Endodermal cell (in vitro differentiated cells): ENCODE data around the gene MDFIC2. TPM values are rescaled to one million over a fixed set of nuclear protein-coding genes. Genes with fewer than 3 reads are reported as not detected.
"Not testable (repeated sequence)": the region's sequence is repeated elsewhere in the genome, so short reads cannot be mapped to it uniquely, and the experiment has no call there.

Experiments
- DNase-seq: peaks from one replicate; pipeline ENCODE4 v3.0.0-alpha.2; 2017
- H3K27ac ChIP-seq: 2 replicates; pipeline ENCODE4 v1.5.1; 2013; ENCODE audit warnings: mild to moderate bottlenecking, low read depth, low read length, moderate library complexity
- H3K27me3 ChIP-seq: 2 replicates; pipeline ENCODE4 v1.6.1; 2013; ENCODE audit warnings: mild to moderate bottlenecking, low read length, moderate library complexity; ENCODE audit not compliant: insufficient read depth, control insufficient read depth, poor library complexity, severe bottlenecking
- H3K36me3 ChIP-seq: 2 replicates; pipeline ENCODE4 v1.7.0; 2013; ENCODE audit warnings: mild to moderate bottlenecking, low read length, moderate library complexity; ENCODE audit not compliant: control insufficient read depth, insufficient read depth
- H3K4me1 ChIP-seq: one replicate; pipeline ENCODE4 v1.7.0; 2013; ENCODE audit warnings: low read length; ENCODE audit not compliant: control insufficient read depth, insufficient read depth
- H3K4me3 ChIP-seq: 2 replicates; pipeline ENCODE4 v1.5.1; 2013; ENCODE audit warnings: mild to moderate bottlenecking, low read length, moderate library complexity
- H3K9ac ChIP-seq: 2 replicates; pipeline ENCODE4 v1.6.1; 2013; ENCODE audit warnings: mild to moderate bottlenecking, low read length, moderate library complexity; ENCODE audit not compliant: poor library complexity, severe bottlenecking; ENCODE audit errors: extremely low read depth
- H3K9me3 ChIP-seq: 2 replicates; pipeline ENCODE4 v1.6.1; 2013; ENCODE audit warnings: mild to moderate bottlenecking, low read length, moderate library complexity; ENCODE audit not compliant: control insufficient read depth
- H3K27ac Mint-ChIP-seq: 2 replicates; pipeline ENCODE4 v1.8.0; 2020; ENCODE audit warnings: mixed read lengths
- H3K27me3 Mint-ChIP-seq: 2 replicates; pipeline ENCODE4 v1.8.0; 2021; ENCODE audit warnings: mild to moderate bottlenecking, mixed read lengths; ENCODE audit not compliant: insufficient read depth
- H3K36me3 Mint-ChIP-seq: 2 replicates; pipeline ENCODE4 v1.8.0; 2020; ENCODE audit warnings: low read depth, mixed read lengths
- H3K4me1 Mint-ChIP-seq: 2 replicates; pipeline ENCODE4 v1.8.0; 2020; ENCODE audit warnings: mixed read lengths
- H3K4me3 Mint-ChIP-seq: 2 replicates; pipeline ENCODE4 v1.8.0; 2020; ENCODE audit warnings: mild to moderate bottlenecking, moderate library complexity, mixed read lengths
- H3K9me3 Mint-ChIP-seq: 2 replicates; pipeline ENCODE4 v1.8.0; 2020; ENCODE audit warnings: mild to moderate bottlenecking, mixed read lengths
- WGBS, 2 experiments: methylation state at CpG; one replicate each; pipeline versions ENCODE4 v1.1.5 to v1.1.7; 2013; ENCODE audit warnings: missing lambda C conversion rate in 2 of 2, mixed read lengths in 1 of 2; ENCODE audit not compliant: insufficient coverage in 1 of 2, insufficient read length in 1 of 2; 5-methylcytosine and 5-hydroxymethylcytosine counted together
- total RNA-seq, 2 donors: library from RNA; stranded (reverse); fragmentation: NEBNext Ultra II Directional in 1 of 2; extraction: Animal tissue kit (Norgen Biotek cat#: 25700) in 1 of 2; gene quantifications; 2 replicates in 1 of 2; 3 replicates in 1 of 2; pipeline ENCODE4 v1.2.1, GENCODE V29; 2021
- TF ChIP-seq, protein P1 (sequence below): fragments of 200-600 bp; sonication (generic); conservative IDR thresholded peaks from 2 replicates; pipeline ENCODE4 v1.5.0; 2021; ENCODE audit warnings: antibody characterized with exemption, mild to moderate bottlenecking

The MDFIC2 gene
- total RNA-seq, 2 donors from 2014 or later, result not detected

GRCh38 chr3:70225146-70225545 is 87.3 kb downstream of the MDFIC2 start:
- no peak overlapping the region for H3K4me3 ChIP-seq
- H3K9me3 ChIP-seq, result no peaks in the 10 kb centered on the region
- TF ChIP-seq, protein P1, sequence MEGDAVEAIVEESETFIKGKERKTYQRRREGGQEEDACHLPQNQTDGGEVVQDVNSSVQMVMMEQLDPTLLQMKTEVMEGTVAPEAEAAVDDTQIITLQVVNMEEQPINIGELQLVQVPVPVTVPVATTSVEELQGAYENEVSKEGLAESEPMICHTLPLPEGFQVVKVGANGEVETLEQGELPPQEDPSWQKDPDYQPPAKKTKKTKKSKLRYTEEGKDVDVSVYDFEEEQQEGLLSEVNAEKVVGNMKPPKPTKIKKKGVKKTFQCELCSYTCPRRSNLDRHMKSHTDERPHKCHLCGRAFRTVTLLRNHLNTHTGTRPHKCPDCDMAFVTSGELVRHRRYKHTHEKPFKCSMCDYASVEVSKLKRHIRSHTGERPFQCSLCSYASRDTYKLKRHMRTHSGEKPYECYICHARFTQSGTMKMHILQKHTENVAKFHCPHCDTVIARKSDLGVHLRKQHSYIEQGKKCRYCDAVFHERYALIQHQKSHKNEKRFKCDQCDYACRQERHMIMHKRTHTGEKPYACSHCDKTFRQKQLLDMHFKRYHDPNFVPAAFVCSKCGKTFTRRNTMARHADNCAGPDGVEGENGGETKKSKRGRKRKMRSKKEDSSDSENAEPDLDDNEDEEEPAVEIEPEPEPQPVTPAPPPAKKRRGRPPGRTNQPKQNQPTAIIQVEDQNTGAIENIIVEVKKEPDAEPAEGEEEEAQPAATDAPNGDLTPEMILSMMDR, result no peak
- Mint-ChIP-seq H3K4me3 (no peak overlapping the region), H3K36me3 (no peaks in the 10 kb centered on the region), H3K9me3 (no peaks in the 10 kb centered on the region), H3K4me1 (no peaks in the 10 kb centered on the region), H3K27ac (no peak overlapping the region), H3K27me3 (no peaks in the 10 kb centered on the region)
- no peaks in the 10 kb centered on the region for H3K4me1 ChIP-seq
- H3K9ac ChIP-seq, result no peak overlapping the region
- DNase-seq, result no peak
- 87% methylated on average over 3 of the region's 3 CpGs; no CpG with 5 or more reads in 1 of the 2 experiments for WGBS, 2 experiments
- no peaks in the 10 kb centered on the region for H3K27me3 ChIP-seq
- no peak overlapping the region for H3K27ac ChIP-seq
- no peaks in the 10 kb centered on the region for H3K36me3 ChIP-seq

GRCh38 chr3:70224337-70224736 is 88.1 kb downstream of the MDFIC2 start:
- no peak overlapping the region for H3K9ac ChIP-seq
- no peaks in the 10 kb centered on the region for H3K36me3 Mint-ChIP-seq
- no peak overlapping the region for H3K27ac Mint-ChIP-seq
- H3K4me3 Mint-ChIP-seq, result no peak overlapping the region
- H3K27ac ChIP-seq, result no peak overlapping the region
- peaks cover under 1% of the 10 kb centered on the region for H3K4me1 Mint-ChIP-seq
- no peaks in the 10 kb centered on the region for H3K9me3 Mint-ChIP-seq
- no peaks in the 10 kb centered on the region for H3K9me3 ChIP-seq
- H3K36me3 ChIP-seq, result no peaks in the 10 kb centered on the region
- H3K4me3 ChIP-seq, result no peak overlapping the region
- WGBS, 2 experiments, result 91 to 98% methylated on average over 4 to 5 of the region's 5 CpGs
- H3K27me3 Mint-ChIP-seq, result no peaks in the 10 kb centered on the region
- H3K4me1 ChIP-seq, result no peaks in the 10 kb centered on the region
- TF ChIP-seq, protein P1, result no peak
- no peak for DNase-seq
- H3K27me3 ChIP-seq, result no peaks in the 10 kb centered on the region

- TF ChIP-seq, protein P1, result no peak
- H3K27ac ChIP-seq, result no peak overlapping the region
Observed at GRCh38 chr3:70218471-70218870, 94.0 kb downstream of the MDFIC2 start.

GRCh38 chr3:70211274-70211673 is 101.2 kb downstream of the MDFIC2 start:
- H3K9me3 ChIP-seq, H3K36me3 ChIP-seq, H3K36me3 Mint-ChIP-seq, H3K27ac ChIP-seq, H3K27me3 Mint-ChIP-seq, DNase-seq, H3K9me3 Mint-ChIP-seq, H3K27me3 ChIP-seq, H3K4me3 Mint-ChIP-seq, H3K27ac Mint-ChIP-seq, H3K4me1 ChIP-seq, H3K9ac ChIP-seq, H3K4me3 ChIP-seq, H3K4me1 Mint-ChIP-seq: not testable (repeated sequence)

More at GRCh38 chr3:70218471-70218870, 94.0 kb downstream of the MDFIC2 start:
- no peaks in the 10 kb centered on the region for H3K9me3 ChIP-seq
- WGBS, 2 experiments, result 69 to 81% methylated on average over 2 to 3 of the region's 3 CpGs
- no peaks in the 10 kb centered on the region for H3K9me3 Mint-ChIP-seq
- no peak overlapping the region for H3K27ac Mint-ChIP-seq
- H3K36me3 Mint-ChIP-seq, result no peaks in the 10 kb centered on the region
- no peak overlapping the region for H3K9ac ChIP-seq
- no peaks in the 10 kb centered on the region for H3K27me3 Mint-ChIP-seq
- H3K4me1 Mint-ChIP-seq, result peaks cover 7% of the 10 kb centered on the region
- H3K27me3 ChIP-seq, result no peaks in the 10 kb centered on the region
- no peak overlapping the region for H3K4me3 Mint-ChIP-seq
- H3K4me3 ChIP-seq, result no peak overlapping the region
- no peaks in the 10 kb centered on the region for H3K4me1 ChIP-seq
- no peak for DNase-seq
- H3K36me3 ChIP-seq, result no peaks in the 10 kb centered on the region
